ENCODE data around the gene REM2.

DNA sequence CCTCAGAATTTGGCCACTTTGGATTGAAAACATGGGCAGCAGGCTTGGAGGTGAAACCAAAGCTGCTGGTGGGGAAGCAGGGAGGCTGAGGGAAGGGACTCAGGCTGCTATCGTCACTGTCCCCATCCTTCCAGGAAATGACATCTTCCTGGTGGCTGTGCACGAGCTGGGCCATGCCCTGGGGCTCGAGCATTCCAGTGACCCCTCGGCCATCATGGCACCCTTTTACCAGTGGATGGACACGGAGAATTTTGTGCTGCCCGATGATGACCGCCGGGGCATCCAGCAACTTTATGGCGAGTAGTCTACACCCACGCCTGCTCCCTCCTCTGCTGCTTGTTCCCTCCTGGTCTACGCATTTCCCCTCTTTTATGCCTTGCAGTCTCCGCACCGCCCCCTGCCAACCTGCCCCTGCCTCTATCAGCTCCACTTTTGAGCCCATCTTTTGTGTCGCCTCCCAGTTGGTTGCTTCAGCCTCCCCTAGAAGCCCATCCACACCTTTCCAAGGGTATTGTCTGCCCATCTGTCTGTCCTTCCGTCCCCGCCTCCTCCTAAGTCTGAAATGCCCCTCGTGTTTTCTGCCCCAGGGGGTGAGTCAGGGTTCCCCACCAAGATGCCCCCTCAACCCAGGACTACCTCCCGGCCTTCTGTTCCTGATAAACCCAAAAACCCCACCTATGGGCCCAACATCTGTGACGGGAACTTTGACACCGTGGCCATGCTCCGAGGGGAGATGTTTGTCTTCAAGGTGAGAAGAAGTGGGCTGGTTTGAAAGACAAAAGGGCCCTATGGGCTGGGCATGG, 39.7 kb upstream of the REM2 start:
- TF ChIP-seq POLR2AphosphoS5 (IDR thresholded peaks at IDR 0.05; ENCODE audit: low read depth, low read length) (no peak), TAF1 (IDR thresholded peaks at IDR 0.05; ENCODE audit: borderline replicate concordance, insufficient read depth, low read length) (no peak)
